Bone marrow (tissue), 2 donors: ENCODE results near the gene WBP11.
A peak's percentile ranks its signal among the peaks of the same experiment; 100 is the strongest.
"Not testable (repeated sequence)": the region's sequence is repeated elsewhere in the genome, so short reads cannot be mapped to it uniquely, and the experiment has no call there.

Source experiments
- DNase-seq, 2 donors: peaks; one replicate each; lab custom pipeline; 2025; lab: John Stamatoyannopoulos, UW

WBP11 gene

DNA sequence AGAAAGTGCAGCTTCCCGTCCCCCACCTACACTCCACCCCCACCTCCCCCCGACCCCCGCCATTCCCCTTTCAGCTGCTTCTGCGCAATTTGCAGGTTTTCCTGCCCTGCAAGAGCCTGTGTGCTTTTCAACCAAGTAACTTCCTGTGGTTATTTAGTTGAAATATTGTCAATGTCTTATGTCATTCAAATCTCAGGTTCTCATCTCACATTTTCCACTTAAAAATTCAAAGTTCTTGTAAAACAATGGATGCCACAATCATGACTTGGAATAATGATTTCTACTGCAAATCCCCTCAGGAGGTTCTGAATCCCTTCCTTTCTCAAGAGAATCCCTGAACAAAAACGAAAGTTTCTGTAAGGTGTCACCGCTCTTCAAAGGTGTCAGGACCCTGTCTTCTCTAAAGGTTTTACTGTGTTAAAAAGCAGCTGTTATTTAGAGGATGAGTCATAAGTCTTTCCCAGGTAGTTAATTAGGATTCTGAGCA, 31.6 kb downstream of the WBP11 start:
- peak in 1 of 2 donors; percentile 13 for DNase-seq

DNA sequence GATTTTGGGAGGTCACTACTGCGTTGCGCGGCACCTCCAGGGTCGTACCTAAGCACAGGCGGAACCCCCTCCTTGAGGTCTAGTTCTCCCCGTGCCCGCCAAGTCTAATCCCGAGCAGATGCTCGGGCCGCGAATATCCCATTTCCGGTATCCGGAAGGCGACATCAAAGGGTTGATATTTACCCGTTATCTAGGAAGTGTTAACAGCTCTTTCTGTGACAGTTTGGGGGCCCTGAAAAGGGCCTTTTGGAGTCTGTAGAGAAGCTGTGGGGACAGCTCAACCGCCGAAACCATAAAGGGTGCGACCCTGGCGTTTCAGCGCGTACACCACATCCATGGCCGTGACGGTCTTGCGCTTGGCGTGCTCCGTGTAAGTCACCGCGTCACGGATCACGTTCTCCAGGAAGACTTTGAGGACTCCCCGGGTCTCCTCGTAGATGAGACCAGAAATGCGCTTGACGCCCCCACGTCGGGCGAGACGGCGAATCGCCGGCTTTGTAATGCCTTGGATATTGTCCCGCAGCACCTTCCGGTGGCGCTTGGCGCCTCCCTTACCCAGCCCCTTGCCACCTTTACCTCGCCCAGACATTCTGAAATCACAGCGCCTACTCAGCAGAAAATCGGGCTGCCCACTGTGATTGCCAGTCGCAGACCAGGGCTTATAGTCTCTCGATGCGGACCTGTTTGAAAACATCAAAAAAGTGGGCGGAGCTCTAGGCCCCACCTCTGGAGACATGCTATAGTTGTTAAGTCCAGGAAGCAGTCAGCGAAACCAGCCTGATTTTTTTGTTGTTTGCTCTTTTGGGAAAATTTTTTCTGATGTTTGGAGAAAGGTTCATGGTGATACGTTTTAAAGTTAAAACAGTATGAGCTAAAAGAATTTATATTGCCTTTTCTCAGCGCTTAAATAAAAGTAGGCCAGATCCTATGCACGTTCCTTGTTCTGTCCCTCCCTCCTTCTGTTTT, 32.5 kb downstream of the WBP11 start:
- peak; percentile 68 to 77 for DNase-seq

- peak; percentile 58 to 73 for DNase-seq
These were observed 33.2 kb downstream of the WBP11 start for GRCh38 chr12:14769969-14770495.

DNA sequence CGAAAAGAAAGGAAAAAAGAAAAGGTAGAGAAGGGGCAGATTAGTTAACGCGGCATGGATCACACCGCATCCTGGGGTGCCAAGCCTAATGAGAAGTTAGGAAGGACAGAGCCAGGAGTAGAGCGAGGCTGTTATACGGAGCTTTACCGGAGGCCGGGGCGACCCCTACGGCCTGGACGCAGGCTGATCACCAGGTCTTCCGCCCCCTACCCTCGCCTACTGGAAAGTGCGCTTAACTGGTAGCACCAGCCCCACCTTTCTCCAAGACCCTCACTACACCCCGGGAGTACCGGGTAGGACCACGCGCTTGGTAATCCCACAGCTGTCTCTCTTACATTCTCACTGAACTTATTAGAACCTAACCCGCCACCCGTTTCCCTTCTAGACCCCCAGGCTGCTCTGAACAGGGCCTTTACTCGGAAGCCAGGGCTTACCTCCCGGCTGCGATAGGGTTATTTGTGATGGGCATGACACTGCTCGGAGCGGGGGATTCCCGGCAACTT, 33.8 kb downstream of the WBP11 start:
- peak in 1 of 2 donors; percentile 33 for DNase-seq

DNA sequence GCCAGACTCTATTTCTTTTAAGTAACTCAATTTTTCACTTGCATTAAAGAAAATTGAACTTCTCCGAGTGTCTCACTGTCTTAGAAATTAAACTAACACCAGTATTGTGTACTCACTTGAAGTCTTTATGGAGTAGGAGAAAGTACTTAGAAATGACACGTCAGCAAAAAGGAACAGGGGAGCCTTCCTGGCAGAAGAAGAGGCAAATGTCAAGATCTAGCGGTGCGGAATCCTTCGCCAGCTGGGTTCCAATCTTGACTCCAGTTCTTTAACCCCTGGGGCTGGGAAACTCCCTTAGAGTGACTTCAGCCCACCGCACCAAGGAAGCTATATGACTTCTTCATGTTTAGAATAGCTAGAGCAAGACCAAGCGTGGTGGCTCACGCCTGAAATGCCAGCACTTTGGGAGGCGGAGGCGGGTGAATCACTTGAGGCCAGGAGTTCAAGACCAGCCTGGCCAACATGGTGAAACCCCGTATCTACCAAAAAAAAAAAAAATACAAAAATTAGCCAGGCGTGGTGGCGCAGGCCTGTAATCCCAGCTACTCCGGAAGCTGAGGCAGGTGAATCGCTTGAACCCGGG, 34.4 kb downstream of the WBP11 start:
- DNase-seq = no peak

DNA sequence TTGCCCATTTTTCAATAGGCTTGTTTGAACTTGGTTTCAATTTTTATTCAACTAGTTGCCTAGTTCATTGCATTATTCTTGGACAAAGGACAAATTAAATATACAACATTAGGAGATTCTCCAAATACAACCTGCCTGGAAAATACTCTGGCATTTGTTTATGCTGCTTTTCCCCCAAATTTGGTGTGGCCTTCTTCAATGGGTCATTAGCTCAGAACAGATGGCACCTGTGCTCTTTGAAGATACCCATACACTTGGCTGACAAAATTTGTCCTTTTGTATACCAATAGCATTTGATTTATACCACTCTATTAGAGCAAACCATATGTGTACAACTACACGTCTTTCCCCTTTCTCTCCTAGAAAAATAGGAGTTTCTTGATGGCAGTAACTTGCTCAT, 35.7 kb downstream of the WBP11 start:
- no peak for DNase-seq

DNA sequence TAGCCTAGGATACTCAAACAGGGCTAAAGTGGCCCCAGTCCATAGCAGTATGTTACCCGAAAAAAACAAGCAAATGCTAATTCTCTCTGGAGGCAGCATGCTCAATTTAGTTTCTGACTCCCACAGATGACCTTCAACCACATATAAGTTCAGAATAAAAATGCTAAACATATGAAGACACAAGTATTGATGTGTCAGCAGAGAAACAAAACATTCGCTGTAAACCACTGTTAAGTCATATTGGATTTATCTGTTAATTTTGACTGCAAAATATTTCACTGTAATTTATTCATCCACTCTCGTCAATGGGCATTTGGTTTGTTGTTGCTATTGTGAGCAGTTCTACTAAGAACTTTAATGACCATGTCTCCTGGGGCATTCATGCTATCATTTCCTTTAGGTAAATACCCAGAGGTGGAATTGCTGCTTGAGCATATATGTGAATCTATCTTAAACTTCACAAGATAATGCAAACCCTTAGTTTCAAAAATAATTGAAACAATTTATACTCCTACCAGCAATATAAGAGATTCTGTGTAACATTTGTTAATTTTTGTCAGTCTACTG, 36.5 kb downstream of the WBP11 start:
- DNase-seq = no peak

DNA sequence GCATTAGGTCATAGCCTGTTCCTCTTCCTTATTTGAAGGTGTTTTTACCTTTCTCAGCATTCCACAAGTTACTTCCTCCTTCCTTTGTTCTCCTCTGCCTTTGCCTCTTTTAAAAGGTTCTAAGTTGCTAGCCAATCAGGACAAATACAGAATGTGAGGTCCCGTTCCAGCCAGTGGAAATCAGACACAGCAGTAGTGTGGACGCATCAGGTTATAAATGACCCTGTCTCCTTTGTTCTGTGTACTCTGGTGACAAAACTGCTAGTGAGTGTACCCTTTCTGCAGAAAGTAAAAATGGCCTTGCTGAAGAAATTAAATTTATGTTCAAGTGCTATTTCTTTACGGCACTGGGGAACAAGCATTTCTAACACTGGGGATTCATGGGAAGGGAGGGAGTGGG, 37.3 kb downstream of the WBP11 start:
- not testable (repeated sequence) for DNase-seq

DNA sequence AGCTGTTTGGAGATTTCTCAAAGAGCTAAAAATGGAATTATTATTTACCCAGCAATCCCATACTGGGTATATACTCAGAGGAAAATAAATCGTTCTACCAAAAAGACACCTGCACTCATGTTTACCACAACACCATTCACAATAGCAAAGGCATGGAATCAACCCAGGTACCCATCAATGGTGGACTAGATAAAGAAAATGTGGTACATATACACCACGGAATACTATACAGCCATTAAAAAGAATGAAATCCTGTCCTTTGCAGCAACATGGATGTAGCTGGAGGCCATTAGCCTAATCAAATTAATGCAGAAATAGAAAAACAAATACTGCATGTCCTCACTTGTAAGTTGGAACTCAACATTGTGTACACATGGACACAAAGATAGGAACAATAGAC, 37.9 kb downstream of the WBP11 start:
- DNase-seq = no peak

- not testable (repeated sequence) for DNase-seq
These were observed 43.5 kb downstream of the WBP11 start for GRCh38 chr12:14759711-14760280.

DNA sequence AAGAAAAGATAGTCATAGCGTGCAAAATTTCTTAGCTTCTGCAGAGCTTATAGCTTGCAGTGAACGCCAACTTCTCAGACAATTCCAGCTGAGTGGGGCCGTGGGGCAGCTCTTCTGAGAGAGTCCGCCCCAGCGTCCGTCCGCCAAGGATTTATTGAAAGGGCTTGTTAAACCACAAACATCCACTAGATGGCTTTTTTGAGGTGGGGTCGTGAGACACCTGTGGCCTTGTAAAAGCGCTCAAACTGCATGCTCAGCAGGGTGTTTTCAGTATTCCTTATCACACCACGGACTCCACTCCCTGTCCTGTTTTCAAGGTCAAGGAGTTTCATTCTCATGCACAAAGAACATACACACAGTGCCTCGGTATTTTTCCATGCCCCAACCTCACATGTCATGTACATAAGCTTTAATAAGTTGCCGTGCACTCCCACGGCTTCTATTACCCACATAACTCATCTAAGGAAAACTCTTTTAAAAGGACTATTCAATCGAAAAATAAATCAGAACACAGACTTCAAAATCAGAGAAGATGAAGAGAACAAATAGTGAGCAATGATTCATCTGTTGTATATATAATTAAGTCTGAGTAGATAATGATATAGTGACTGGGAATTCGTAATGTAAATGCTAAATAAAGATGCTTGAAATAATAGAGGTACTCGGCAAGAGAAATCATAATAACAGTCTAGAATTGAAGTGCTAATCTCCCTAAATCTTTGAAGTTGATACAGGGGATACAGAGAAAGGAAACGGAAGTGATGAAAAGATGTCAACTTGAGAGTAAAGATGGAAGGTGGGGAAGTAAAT, 46.7 kb downstream of the WBP11 start:
- DNase-seq = no peak

DNA sequence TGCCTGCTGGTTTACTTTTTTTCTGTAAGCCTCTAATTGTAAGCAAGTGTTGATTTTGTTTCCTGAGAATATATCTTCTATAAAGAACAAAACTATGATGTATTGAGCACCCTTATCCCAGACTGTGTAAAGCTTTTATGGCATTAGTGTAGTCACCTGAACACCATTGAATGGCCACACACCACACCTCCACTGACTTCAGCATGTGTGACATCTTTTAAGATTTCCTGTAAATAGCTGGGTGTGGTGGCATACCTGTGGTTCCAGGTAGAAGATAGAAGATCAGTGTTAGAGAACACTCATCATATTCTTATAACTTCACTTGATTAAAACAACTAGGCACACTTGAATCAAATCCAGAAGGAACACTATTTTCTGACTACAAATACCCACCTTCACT, 51.3 kb downstream of the WBP11 start:
- DNase-seq = no peak

DNA sequence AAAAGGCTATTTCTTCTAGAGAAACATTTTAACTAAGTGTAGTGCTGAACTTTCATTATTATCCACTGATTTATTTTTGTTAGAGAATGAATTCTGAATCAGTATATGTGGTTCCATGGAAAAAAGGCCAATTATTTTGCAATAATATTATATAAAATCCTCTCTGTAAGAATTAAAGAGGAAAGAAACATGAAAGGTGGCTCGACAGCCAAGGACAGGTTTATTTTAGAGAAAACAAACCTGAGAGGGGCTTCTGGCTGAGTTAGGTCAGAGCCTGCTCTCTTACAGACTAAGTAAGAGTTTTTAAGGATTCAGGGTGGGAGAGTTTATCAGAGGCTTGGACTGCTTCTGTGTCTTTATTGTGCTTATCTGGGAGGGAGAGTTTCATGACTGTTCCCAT, 60.2 kb downstream of the WBP11 start:
- no peak for DNase-seq

DNA sequence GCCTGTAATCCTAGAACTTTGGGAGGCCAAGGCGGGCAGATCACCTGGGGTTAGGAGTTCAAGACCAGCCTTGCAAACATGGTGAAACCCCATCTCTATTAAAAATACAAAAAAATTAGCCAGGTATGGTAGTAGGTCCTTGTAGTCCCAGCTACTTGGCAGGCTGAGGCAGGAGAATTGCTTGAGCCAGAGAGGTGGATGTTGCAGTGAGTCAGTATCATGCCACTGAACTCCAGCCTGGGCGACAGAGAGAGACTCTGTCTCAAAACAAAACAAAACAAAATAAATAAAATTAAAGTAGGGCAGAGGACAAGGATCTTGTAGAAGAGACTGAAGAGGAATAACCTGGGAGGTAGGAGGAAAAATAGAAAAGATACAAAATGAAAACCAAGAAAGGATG, 61.3 kb downstream of the WBP11 start:
- DNase-seq = no peak

GRCh38 chr12:14741153-14741552, 62.1 kb downstream of the WBP11 start:
- no peak for DNase-seq

GRCh38 chr12:14736441-14736840, 66.8 kb downstream of the WBP11 start:
- DNase-seq = not testable (repeated sequence)
